ENCODE data around the gene MTMR12.

MTMR12 gene

GRCh38 chr5:32274548-32275395 is 38.0 kb downstream of the MTMR12 start:
- no peak for DNase-seq

GRCh38 chr5:32273821-32274220 is 38.9 kb downstream of the MTMR12 start:
- DNase-seq = no peak

- DNase-seq = no peak
Measured at GRCh38 chr5:32272746-32273145, 40.0 kb downstream of the MTMR12 start.

GRCh38 chr5:32270946-32271345 is 41.8 kb downstream of the MTMR12 start:
- DNase-seq = no peak

GRCh38 chr5:32270178-32270577 is 42.6 kb downstream of the MTMR12 start:
- no peak for DNase-seq

GRCh38 chr5:32265902-32266301 is 46.8 kb downstream of the MTMR12 start:
- DNase-seq = no peak

GRCh38 chr5:32264957-32265572 is 47.7 kb downstream of the MTMR12 start:
- no peak for DNase-seq

GRCh38 chr5:32263684-32264083 is 49.1 kb downstream of the MTMR12 start:
- DNase-seq = no peak

GRCh38 chr5:32261198-32261597 is 51.5 kb downstream of the MTMR12 start:
- DNase-seq = no peak

GRCh38 chr5:32259033-32259432 is 53.7 kb downstream of the MTMR12 start:
- DNase-seq = no peak

- no peak for DNase-seq
Measured at GRCh38 chr5:32258424-32258823, 54.3 kb downstream of the MTMR12 start.

- no peak for DNase-seq
Measured at GRCh38 chr5:32255540-32255900, 57.2 kb downstream of the MTMR12 start.

- no peak for DNase-seq
Measured at GRCh38 chr5:32254881-32255539, 57.7 kb downstream of the MTMR12 start.

- DNase-seq = no peak
Measured at GRCh38 chr5:32251871-32252458, 60.8 kb downstream of the MTMR12 start.

GRCh38 chr5:32249668-32250067 is 63.1 kb downstream of the MTMR12 start:
- no peak for DNase-seq

- DNase-seq = no peak
Measured at GRCh38 chr5:32245742-32246141, 67.0 kb downstream of the MTMR12 start.

- no peak for DNase-seq
Measured at GRCh38 chr5:32244017-32244416, 68.7 kb downstream of the MTMR12 start.

GRCh38 chr5:32241034-32241783 is 71.5 kb downstream of the MTMR12 start:
- DNase-seq = no peak

GRCh38 chr5:32239385-32239784 is 73.4 kb downstream of the MTMR12 start:
- no peak for DNase-seq

- no peak for DNase-seq
Measured at GRCh38 chr5:32233696-32234447, 78.9 kb downstream of the MTMR12 start.

- no peak for DNase-seq
Measured at GRCh38 chr5:32233220-32233695, 79.5 kb downstream of the MTMR12 start.

All from activated CD4-positive, alpha-beta T cell treated with anti-CD3 and anti-CD28 coated beads for 4 hours (primary cell).